GM12878 (cell line): ENCODE results near the gene CACNA1S. TPM values are rescaled to one million over a fixed set of nuclear protein-coding genes. Genes with fewer than 3 reads are reported as not detected.

Experiments
- ATAC-seq: fragments of 200-7000 bp; cut with Tn5 transposase; 3 replicates; pipeline ENCODE4 v1.9.1; 2020; ENCODE audit warnings: mild to moderate bottlenecking, moderate library complexity
- BruUV-seq: library from RNA; stranded (reverse); fragments of 400-500 nt; replicated peaks from 2 replicates; lab custom pipeline; 2021; lab: Mats Ljungman, UMichigan
- CTCF ChIA-PET: fragments of 300-600 bp; sonication (Branson Sonifier 250); formaldehyde crosslinking; extraction: SDS; loops from one replicate; lab custom pipeline; 2021; ENCODE audit warnings: inconsistent platforms; lab: Yijun Ruan, JAX
- POLR2A ChIA-PET: fragments of 350-600 bp; formaldehyde crosslinking; extraction: SDS; loops from one replicate; lab custom pipeline; 2021; ENCODE audit warnings: inconsistent platforms; lab: Charles Lee
- RAD21 ChIA-PET: fragments of 300-600 bp; sonication (Branson Sonifier 250); formaldehyde crosslinking; loops from one replicate; lab custom pipeline; 2023; ENCODE audit warnings: antibody characterized with exemption; ENCODE audit not compliant: unreplicated experiment; lab: Charles Lee
- SMC1A ChIA-PET: fragments of 300-600 bp; sonication (Branson Sonifier 250); formaldehyde crosslinking; loops from one replicate; lab custom pipeline; 2023; ENCODE audit not compliant: unreplicated experiment, uncharacterized antibody; lab: Charles Lee
- DNase-seq: peaks from one replicate; pipeline ENCODE4 v3.0.0-alpha.2; 2011; ENCODE audit warnings: low read depth, low spot score
- FAIRE-seq: peaks from 3 replicates; lab custom pipeline; 2011; peaks lifted over from hg19 to GRCh38; lab: Jason Lieb, UNC
- H2AFZ ChIP-seq: 2 replicates; pipeline ENCODE4 v1.6.0; 2011; ENCODE audit warnings: low read depth, low read length, control low read depth; ENCODE audit not compliant: control insufficient read depth
- H3K27ac ChIP-seq: 2 replicates; pipeline ENCODE4 v1.5.1; 2011; ENCODE audit warnings: control low read depth; ENCODE audit not compliant: control insufficient read depth, insufficient read depth
- H3K27me3 ChIP-seq, 2 experiments: replicated peaks in 1 of 2; 2 replicates each; pipeline versions ENCODE4 v1.6.0 to v1.6.1; 2011; ENCODE audit warnings: low read length in 1 of 2; ENCODE audit not compliant: control insufficient read depth in 2 of 2, insufficient read depth in 2 of 2
- H3K36me3 ChIP-seq, 2 experiments: 2 replicates each; pipeline ENCODE4 v1.5.1; 2011; ENCODE audit warnings: low read length in 1 of 2; ENCODE audit not compliant: control insufficient read depth in 2 of 2, insufficient read depth in 2 of 2
- H3K4me1 ChIP-seq: 2 replicates; pipeline ENCODE4 v1.6.1; 2011; ENCODE audit warnings: mild to moderate bottlenecking, low read length, moderate library complexity, mixed read lengths; ENCODE audit not compliant: control insufficient read depth, insufficient read depth
- H3K4me2 ChIP-seq: 2 replicates; pipeline ENCODE4 v1.6.0; 2011; ENCODE audit warnings: control low read depth; ENCODE audit not compliant: control insufficient read depth, insufficient read depth
- H3K4me3 ChIP-seq: fragments of 200-600 bp; sonication (generic); 2 replicates; pipeline ENCODE4 v1.5.1; 2016
- H3K79me2 ChIP-seq: 2 replicates; pipeline ENCODE4 v1.6.0; 2011; ENCODE audit warnings: low read length; ENCODE audit not compliant: control insufficient read depth, insufficient read depth
- H3K9ac ChIP-seq: 2 replicates; pipeline ENCODE4 v1.8.0; 2011; ENCODE audit warnings: low read length, control low read depth, mixed read lengths; ENCODE audit not compliant: control insufficient read depth, insufficient read depth
- H3K9me3 ChIP-seq: replicated peaks from 3 replicates; pipeline ENCODE4 v1.5.1; 2011; ENCODE audit warnings: mild to moderate bottlenecking, low read length; ENCODE audit not compliant: control insufficient read depth, insufficient read depth
- H4K20me1 ChIP-seq: 2 replicates; pipeline ENCODE4 v1.6.0; 2011; ENCODE audit not compliant: control insufficient read depth, insufficient read depth
- ASH2L ChIP-seq: fragments of 300-600, 200-600 bp; sonication (generic); IDR thresholded peaks from 2 replicates; pipeline ENCODE4 v1.6.1; 2017; ENCODE audit warnings: low read depth, mild to moderate bottlenecking, borderline replicate concordance
- EZH2 ChIP-seq: IDR thresholded peaks from 2 replicates; pipeline ENCODE4 v1.6.1; 2012; ENCODE audit warnings: low read depth, mild to moderate bottlenecking, control low read depth, inconsistent platforms, low read length, borderline replicate concordance; ENCODE audit not compliant: control insufficient read depth
- RAD21 ChIP-seq: IDR thresholded peaks from 2 replicates; pipeline ENCODE4 v1.6.1; 2011; ENCODE audit warnings: mild to moderate bottlenecking, low read depth, low read length, moderate library complexity; ENCODE audit not compliant: insufficient read depth
- SRF ChIP-seq, 2 experiments: IDR thresholded peaks; 2 replicates each; pipeline ENCODE4 v1.6.1; 2011; ENCODE audit warnings: low read depth in 2 of 2, low read length in 2 of 2, mild to moderate bottlenecking in 1 of 2, moderate library complexity in 1 of 2
- ZSCAN29 ChIP-seq: fragments of 450-650 bp; IDR thresholded peaks from 2 replicates; pipeline ENCODE4 v1.6.1; 2017; ENCODE audit warnings: mild to moderate bottlenecking, moderate library complexity
- WGBS: methylation state at CpG from one replicate; pipeline ENCODE4 v1.1.6; 2016; ENCODE audit warnings: low lambda C conversion rate; ENCODE audit not compliant: insufficient replicate concordance, insufficient coverage; ENCODE audit errors: missing lambda C conversion rate; 5-methylcytosine and 5-hydroxymethylcytosine counted together
- in situ Hi-C: fragments of 300-500 bp; cut with MboI; formaldehyde crosslinking; loops from 9 replicates; pipeline ENCODE4 v1.14.3; 2018; ENCODE audit warnings: mixed read lengths
- intact Hi-C: fragments of 100-400 bp; cut with micrococcal nuclease; formaldehyde crosslinking; loops from one replicate; pipeline ENCODE4 v1.14.2; 2022; ENCODE audit not compliant: unreplicated experiment
- polyA plus RNA-seq, 11 experiments: library from polyadenylated mRNA; depleted of rRNA in 4 of 11; unstranded in 6 of 11; stranded (reverse) in 5 of 11; fragments of >200 nt; fragmentation: Nextera tagmentation in 4 of 11; fragmentation: Illumina TruSeq in 1 of 11; extraction: Ambion mirVana in 4 of 11; extraction: Trizol in 1 of 11; gene quantifications; 1 replicate in 1 of 11; 2 replicates in 10 of 11; pipeline versions ENCODE4 v1.2.1 to v1.2.3, GENCODE V29; 2011 to 2016; ENCODE audit warnings: inconsistent platforms in 2 of 11, missing spikeins in 2 of 11, low read depth in 1 of 11
- total RNA-seq, 4 experiments: library from RNA; depleted of rRNA in 3 of 4; stranded (reverse); fragments of >200 nt in 3 of 4; fragmentation: Illumina TruSeq in 1 of 4; extraction: Trizol in 1 of 4; gene quantifications; 2 replicates each; pipeline versions ENCODE4 v1.2.1 to v1.2.3, GENCODE V29; 2013 to 2021
- TF ChIP-seq, protein P1 (sequence below): fragments of 450-650 bp; IDR thresholded peaks from 2 replicates; pipeline ENCODE4 v1.6.1; 2016; ENCODE audit warnings: mild to moderate bottlenecking
- TF ChIP-seq, protein P2 (sequence below): fragments of 150-350 bp; IDR thresholded peaks from 2 replicates; pipeline ENCODE4 v1.6.1; 2016; ENCODE audit warnings: low read depth, low read length

The CACNA1S gene
- total and polyA plus RNA-seq, 10 of the 15 experiments (the other 5 are each of a cell fraction or from before 2014, with no cell fraction given), result under 0.01 to 0.04 (median 0.02) TPM; not detected in 6

DNA sequence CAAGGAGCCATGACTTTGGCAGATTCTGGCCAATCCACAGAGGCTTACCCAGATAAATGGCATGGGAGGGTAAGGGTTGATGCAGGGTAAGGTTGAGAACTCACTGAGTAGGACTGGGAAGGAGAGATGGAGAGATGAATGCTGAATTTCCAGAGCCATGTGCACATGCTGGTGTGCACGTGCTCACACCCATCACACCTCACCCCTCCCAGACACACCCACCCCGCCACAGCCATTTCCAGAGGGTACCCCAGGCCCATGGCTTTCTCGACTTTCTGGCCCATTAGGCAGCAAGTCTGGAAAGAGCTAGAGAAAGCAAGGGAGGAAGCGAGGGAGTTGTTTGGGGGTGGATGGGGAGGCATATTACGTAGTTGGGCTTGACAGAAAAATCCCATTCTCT is 1.6 kb downstream of the CACNA1S start (continued):
- TF ChIP-seq, protein P1, sequence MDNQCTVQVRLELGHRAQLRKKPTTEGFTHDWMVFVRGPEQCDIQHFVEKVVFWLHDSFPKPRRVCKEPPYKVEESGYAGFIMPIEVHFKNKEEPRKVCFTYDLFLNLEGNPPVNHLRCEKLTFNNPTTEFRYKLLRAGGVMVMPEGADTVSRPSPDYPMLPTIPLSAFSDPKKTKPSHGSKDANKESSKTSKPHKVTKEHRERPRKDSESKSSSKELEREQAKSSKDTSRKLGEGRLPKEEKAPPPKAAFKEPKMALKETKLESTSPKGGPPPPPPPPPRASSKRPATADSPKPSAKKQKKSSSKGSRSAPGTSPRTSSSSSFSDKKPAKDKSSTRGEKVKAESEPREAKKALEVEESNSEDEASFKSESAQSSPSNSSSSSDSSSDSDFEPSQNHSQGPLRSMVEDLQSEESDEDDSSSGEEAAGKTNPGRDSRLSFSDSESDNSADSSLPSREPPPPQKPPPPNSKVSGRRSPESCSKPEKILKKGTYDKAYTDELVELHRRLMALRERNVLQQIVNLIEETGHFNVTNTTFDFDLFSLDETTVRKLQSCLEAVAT, result no peak
- no peak for TF ChIP-seq ZSCAN29
- no peak for TF ChIP-seq SRF (IDR thresholded peaks at IDR 0.05; ENCODE audit: low read depth in 2 of 2, low read length in 2 of 2)
- TF ChIP-seq, protein P2, sequence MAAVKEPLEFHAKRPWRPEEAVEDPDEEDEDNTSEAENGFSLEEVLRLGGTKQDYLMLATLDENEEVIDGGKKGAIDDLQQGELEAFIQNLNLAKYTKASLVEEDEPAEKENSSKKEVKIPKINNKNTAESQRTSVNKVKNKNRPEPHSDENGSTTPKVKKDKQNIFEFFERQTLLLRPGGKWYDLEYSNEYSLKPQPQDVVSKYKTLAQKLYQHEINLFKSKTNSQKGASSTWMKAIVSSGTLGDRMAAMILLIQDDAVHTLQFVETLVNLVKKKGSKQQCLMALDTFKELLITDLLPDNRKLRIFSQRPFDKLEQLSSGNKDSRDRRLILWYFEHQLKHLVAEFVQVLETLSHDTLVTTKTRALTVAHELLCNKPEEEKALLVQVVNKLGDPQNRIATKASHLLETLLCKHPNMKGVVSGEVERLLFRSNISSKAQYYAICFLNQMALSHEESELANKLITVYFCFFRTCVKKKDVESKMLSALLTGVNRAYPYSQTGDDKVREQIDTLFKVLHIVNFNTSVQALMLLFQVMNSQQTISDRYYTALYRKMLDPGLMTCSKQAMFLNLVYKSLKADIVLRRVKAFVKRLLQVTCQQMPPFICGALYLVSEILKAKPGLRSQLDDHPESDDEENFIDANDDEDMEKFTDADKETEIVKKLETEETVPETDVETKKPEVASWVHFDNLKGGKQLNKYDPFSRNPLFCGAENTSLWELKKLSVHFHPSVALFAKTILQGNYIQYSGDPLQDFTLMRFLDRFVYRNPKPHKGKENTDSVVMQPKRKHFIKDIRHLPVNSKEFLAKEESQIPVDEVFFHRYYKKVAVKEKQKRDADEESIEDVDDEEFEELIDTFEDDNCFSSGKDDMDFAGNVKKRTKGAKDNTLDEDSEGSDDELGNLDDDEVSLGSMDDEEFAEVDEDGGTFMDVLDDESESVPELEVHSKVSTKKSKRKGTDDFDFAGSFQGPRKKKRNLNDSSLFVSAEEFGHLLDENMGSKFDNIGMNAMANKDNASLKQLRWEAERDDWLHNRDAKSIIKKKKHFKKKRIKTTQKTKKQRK, result no peak
- no peak for TF ChIP-seq RAD21

DNA sequence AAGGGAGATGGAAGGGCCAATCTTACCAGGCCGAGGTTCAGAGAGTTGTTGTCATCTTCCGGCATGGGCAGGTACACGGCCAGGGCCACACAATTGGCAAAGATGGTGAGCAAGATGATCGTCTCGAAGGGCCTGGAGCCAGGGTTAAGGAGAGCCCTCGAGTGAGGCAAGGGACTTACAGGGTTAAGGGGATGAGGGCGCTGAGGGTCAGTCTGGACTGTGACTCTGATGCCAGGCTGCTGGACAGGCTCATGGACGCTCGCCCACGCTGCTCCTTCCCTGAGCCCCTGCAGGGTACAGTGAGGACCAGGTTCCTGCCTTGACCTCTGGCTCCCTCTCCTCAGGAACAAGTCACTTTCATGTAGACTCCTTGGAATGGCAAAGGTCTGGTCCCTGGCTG is 2.1 kb downstream of the CACNA1S start:
- no peak overlapping the region for H3K4me3 ChIP-seq
- H2AFZ ChIP-seq, result no peak overlapping the region
- SMC1A ChIA-PET, result no interaction called here
- POLR2A ChIA-PET, result no interaction called here
- no peak overlapping the region for H3K4me2 ChIP-seq
- ATAC-seq (no peak), FAIRE-seq (no peak), DNase-seq (no peak)
- no peaks in the 10 kb centered on the region for H3K9me3 ChIP-seq
- peaks cover 0 to 6% of the 10 kb centered on the region in 2 experiments; a peak in 2 of 4 replicates for H3K27me3 ChIP-seq
- RAD21 ChIA-PET, result no interaction called here
- in situ Hi-C loops (no loop called here), intact Hi-C loops (loop anchor here (10.0 kb wide), 1 partner anchor 555 kb away; no protein-coding TSS in a partner anchor)
- CTCF ChIA-PET, result interaction anchor here (1.3 to 3.7 kb wide), 2 partner anchors 9 to 12 kb away, joined by 3 to 17 read pairs; no protein-coding TSS in a partner anchor
- WGBS, result 31% methylated on average over 10 of the region's 10 CpGs
- TF ChIP-seq ZSCAN29 (no peak), ASH2L (no peak), EZH2 (no peak)
- H3K79me2 ChIP-seq, result no peaks in the 10 kb centered on the region
- H3K9ac ChIP-seq, result no peak overlapping the region
- H4K20me1 ChIP-seq, result no peaks in the 10 kb centered on the region
- H3K4me1 ChIP-seq, result no peaks in the 10 kb centered on the region
- BruUV-seq, result no TSS peak
- no peaks in the 10 kb centered on the region for H3K36me3 ChIP-seq
- no peak overlapping the region for H3K27ac ChIP-seq
